ENCODE data around the gene AGBL3.

- TF ChIP-seq CTCF (IDR thresholded peaks at IDR 0.05) (no peak), POLR2A (IDR thresholded peaks at IDR 0.05) (no peak), EP300 (IDR thresholded peaks at IDR 0.05) (no peak)
Measured at GRCh38 chr7:135079068-135079467, 92.8 kb downstream of the AGBL3 start.

All from suprapubic skin (tissue), 3 donors.